NCI-H1092 (cell line): ENCODE results near the gene NRARP.
"Not testable (repeated sequence)": the region's sequence is repeated elsewhere in the genome, so short reads cannot be mapped to it uniquely, and the experiment has no call there.

Source experiments
- DNase-seq: peaks from one replicate; lab custom pipeline; 2025; lab: John Stamatoyannopoulos, UW

Gene NRARP, protein sequence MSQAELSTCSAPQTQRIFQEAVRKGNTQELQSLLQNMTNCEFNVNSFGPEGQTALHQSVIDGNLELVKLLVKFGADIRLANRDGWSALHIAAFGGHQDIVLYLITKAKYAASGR

DNA sequence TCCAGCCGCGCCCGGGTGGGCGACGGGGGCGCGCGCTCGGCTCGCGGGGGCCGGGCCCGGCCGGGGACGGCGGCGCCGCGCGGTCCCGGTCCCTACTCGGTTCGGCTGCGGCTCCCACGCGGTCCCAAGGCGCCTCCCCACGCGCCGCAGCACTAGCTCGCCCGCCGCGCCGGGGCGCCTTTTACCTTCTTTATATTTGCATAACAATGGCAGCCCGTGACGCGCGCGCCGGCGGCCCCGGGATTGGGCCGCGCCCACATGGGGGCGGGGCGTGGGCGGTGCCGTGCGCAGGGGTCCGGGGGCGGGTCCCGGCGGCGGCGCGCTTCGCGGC lies at the start of gene NRARP:
TSS of gene NRARP (minus strand) at position 154 of the 331 bp plus-strand sequence. CDS start 343 bp downstream, outside the sequence.
- peak; percentile 75 for DNase-seq

DNA sequence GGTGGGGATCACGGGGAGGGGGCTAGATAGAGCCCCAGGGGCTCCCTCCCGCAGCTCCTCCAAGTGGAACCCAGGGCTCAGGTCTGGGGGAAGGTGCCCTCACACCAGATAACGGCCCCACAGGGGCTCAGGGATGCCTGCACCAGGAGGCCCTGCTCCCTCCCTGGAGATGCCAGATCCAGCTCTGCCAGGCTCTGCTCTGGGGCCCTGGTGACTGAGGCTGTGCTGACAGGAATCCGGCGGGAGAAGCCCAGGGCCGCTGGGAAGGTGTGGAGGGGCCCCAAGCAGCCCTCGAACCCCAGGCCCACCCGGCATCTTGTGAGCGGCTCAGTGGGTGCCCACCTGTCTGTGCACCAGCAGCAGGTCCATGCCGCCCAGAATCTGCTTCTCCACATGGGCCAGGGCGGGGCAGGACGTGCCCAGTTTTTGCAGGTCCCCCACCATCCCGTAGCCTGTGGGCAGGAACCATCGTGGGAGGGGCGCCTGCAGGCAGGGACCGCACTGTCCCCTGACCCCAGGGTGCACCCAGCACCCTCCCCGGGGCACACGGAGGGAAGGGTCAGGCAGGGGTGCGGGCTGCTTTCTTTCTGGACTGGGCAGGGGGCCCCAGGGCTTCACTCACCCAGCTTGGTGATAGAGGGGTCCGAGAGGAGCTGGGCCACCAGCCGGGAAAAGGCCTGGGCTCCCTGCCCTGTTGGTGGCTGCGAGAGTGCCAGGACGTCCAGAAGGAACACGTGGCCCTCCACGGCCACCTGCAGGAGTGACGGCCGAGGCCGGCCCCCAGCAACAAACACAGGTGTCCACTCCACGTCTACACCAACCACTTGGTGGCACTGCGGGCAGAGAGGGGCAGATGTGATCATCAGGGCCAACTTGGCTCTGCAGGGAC lies 48.9 kb upstream of the NRARP start:
- no peak for DNase-seq

GRCh38 chr9:137349471-137350033 lies 47.5 kb upstream of the NRARP start:
- no peak for DNase-seq

DNA sequence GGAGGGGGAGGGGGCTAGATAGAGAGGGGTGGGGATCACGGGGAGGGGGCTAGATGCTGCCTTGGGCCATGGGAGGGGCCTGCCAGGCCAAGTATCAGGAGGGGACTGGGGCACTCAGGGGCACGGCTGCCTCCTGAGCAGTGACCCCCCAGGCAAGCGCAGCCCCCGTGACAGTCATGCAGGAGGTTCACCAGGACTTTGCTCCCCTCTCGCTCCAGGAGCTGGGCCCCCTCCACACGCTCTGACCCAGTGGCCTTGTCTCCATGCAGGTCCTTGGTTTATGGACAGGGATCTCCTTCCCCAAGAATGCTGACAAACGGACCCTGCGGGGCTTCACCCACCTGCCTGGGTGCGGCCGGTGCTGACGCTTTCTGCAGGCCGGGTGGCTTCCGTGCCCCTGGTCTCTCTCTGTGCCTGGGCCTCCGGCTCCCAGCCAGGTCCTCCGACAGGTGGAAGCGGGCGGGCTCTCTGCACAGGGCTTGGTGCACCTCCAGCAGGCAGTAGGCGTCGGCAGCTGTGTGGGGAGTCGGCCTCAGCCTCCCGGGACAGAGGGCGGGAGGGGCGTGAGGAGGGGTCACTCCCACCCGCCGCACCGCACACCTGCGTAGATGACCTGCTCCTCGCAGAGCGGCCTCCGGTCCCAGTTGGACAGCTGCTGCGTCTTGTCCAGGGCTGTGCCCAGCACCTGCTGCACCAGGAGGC lies 46.8 kb upstream of the NRARP start:
- DNase-seq, result no peak

- no peak for DNase-seq
Observed at GRCh38 chr9:137347928-137348327, 45.9 kb upstream of the NRARP start.

- DNase-seq, result no peak
Observed at GRCh38 chr9:137342482-137342881, 40.4 kb upstream of the NRARP start.

DNA sequence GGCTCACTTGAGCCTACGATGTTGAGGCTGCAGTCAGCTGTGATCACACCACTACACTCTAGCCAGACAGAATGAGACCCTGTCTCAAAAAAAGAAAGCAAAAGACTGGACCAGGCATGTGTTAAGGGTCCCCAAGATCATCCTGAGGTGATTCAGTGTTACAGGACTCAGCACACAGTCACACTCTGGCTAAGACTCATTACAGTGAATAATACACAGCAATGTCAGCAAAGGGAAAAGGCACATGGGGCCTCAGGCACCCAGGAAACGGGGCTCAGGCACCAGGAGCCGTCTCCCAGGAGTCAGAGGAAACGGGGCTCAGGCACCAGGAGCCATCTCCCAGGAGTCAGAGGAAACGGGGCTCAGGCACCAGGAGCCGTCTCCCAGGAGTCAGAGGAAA lies 39.2 kb upstream of the NRARP start:
- DNase-seq, result no peak

DNA sequence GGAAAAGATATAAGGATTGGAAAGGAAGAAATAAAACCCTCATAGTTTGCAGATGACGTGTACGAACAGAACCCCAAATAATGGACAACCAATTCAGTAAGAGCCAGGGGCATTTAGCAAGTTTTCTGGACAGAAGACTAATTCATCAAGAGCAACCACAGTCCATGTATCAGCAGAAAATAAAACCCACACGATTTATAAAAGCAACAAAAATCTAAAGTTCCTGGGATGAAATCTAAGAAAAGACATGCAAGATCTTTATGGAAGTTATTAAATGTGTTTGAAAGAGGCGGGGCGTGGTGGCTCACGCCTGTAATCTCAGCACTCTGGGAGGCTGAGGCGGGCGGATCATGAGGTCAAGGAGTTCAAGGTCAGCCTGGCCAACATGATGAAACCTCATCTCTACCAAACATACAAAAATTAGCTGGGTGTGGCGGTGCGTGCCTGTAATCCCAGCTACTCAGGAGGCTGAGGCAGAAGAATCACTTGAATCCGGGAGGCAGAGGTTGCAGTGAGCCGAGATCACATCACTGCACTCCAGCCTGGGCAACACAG lies 37.9 kb upstream of the NRARP start:
- DNase-seq, result not testable (repeated sequence)

DNA sequence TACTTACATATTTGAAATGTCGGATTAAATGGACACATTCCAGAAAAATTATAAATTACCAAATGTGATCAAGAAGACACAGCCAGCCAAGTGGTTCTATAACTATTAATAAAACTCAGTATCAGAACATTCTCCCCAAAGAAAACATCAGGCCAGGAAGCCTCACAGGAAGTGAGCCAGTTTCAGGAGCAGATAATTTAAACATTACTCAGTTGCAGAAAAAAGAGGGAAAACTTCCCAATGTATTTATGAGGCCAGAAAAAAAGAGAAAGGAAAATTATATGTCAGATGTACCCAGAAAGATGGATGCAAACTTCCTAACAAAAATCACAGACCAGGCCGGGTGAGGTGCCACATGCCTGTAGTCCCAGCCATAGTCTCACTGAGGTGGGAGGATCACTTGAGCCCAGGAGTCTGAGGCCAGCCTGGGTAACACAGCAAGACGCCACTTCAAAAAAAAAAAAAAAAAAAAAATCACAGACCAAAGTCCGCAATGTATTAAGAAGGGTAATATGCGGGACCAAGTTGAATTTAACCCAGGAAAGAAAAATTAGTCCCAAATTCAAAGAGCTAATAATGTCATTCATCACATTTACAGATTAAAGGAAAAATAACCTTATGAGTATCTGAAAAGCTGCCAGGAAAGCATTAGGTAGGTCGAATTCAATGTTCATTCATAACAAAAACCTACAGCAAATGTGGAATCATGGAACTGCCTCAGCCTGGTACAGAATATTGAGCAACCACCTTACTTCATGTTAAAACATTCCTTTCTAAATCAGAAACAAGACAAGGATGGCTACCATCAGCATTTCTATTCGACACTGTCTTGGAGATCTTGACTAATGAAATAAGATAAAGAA lies 37.2 kb upstream of the NRARP start:
- DNase-seq, result no peak

DNA sequence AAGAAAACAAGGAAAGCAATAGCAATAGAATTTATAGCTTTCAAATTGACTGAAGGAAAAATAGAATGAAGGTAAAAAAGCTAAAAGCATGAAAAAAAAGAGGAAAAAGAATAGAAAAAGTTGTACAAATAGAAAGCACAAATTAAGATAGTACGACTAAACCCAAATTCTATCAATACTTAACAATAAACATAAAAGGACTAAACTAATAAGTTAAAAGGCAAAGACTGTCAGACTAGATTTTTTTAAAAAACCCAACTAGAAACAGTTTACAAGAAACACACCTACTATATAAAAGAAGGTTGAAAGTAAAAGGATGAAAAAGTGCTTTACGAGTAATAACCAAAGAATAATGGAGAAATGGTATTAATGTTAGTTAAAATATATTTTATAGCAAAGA lies 34.7 kb upstream of the NRARP start:
- no peak for DNase-seq

DNA sequence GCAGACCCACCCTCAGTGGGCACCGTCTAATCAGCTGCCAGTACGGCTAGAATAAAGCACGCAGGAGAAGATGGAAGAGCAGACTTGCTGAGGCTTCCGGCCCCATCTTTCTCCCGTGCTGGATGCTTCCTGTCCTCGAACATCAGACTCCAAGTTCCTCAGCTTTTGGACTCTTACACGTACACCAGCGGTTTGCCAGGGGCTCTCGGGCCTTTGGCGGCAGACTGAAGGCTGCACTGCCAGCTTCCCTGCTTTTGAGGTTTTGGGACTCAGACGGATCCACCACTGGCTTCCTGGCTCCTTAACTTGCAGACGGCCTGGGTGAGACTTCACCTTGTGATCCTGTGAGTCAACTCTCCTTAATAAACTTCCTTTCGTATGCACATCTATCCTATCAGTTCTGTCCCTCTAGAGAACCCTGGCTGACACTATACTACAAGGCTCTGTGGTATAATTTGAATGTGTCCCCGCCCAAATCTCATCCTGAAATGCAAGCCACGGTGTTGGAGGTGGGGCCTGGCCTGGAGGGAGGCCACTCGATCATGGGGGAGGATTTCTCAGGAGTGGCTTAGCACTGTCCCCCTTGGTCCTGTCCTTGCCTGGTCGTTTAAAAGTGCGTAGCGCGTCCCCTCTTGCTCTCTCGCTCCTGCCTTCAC lies 31.1 kb upstream of the NRARP start:
- no peak for DNase-seq

- DNase-seq, result no peak
Observed at GRCh38 chr9:137331929-137332328, 29.9 kb upstream of the NRARP start.

DNA sequence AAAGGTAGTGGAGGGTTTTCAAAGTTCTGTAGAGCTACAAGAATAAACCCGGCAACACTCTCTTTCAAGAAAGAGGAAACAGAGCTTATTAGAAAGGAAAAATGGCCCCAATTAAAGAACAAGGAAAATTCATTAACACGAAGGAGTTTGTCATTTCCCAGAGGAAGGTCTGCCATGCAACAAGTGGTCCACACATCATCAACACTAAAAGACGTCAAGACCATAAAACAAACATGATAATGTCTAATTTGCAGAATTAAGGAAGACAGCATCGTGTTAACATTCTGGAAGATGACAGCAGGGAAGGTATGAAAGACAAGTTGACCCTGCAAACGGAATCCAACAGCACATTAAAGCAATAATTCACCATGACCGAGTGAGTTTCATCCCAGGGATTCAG lies 28.6 kb upstream of the NRARP start:
- no peak for DNase-seq

- not testable (repeated sequence) for DNase-seq
Observed at GRCh38 chr9:137329590-137329989, 27.5 kb upstream of the NRARP start.

DNA sequence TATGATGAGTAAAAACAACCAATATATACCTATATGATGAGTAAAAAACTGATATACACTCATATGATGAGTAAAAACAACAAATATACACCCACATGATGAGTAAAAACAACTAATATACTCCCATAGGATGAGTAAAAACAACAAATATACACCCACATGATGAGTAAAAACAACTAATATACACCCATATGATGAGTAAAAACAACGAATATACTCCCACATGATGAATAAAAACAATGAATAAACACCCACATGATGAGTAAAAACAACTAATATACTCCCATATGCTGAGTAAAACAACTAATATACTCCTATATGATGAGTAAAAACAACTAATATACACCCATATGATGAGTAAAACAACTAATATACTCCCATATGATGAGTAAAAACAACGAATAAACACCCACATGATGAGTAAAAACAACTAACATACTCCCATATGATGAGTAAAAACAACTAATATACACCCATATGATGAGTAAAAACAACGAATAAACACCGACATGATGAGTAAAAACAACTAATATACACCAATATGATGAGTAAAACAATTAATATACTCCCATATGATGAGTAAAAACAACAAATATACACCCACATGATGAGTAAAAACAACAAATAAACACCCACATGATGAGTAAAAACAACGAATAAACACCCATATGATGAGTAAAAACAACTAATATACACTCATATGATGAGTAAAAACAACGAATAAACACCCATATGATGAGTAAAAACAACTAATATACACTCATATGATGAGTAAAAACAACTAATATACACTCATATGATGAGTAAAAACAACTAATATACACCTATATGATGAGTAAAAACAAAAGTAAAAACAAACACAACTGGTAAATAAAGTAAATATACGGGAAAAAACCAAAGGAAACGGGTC lies 25.8 kb upstream of the NRARP start:
- DNase-seq, result not testable (repeated sequence)

- DNase-seq, result no peak
Observed at GRCh38 chr9:137326445-137327065, 24.5 kb upstream of the NRARP start.

DNA sequence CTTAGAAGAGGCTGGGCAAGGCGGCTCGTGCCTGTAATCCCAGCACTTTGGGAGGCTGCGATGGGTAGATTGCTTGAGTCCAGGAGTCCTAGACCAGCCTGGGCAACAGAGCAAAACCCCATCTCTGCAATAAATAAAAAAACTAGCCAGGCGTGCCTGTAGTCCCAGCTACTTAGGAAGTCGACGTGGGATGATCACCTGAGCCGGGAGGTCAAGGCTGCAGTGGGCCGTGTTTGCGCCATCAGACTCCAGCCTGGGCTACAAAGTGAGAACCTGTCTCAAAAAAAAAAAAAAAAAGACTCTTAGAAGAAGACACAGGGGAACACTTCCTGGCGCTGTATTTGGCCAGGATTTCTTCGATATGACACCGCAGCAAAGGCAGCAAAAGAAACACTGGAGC lies 23.7 kb upstream of the NRARP start:
- no peak for DNase-seq

GRCh38 chr9:137325124-137325523 lies 23.1 kb upstream of the NRARP start:
- DNase-seq, result no peak

GRCh38 chr9:137323531-137324331 lies 21.7 kb upstream of the NRARP start:
- DNase-seq, result no peak
